Mesothelial cell of epicardium (in vitro differentiated cells): ENCODE measurements around the gene SLC22A13. TPM values are rescaled to one million over a fixed set of nuclear protein-coding genes. Genes with fewer than 3 reads are reported as not detected.
A peak's percentile ranks its signal among the peaks of the same experiment; 100 is the strongest.
"Not testable (repeated sequence)": the region's sequence is repeated elsewhere in the genome, so short reads cannot be mapped to it uniquely, and the experiment has no call there.

ENCODE experiments used
- DNase-seq, 2 experiments: peaks; one replicate each; pipeline ENCODE4 v3.0.0; 2021; ENCODE audit warnings: low spot score in 2 of 2; ENCODE audit not compliant: unreplicated experiment in 2 of 2
- H3K27ac Mint-ChIP-seq: 2 replicates; pipeline ENCODE4 v1.8.0; 2021; ENCODE audit warnings: mixed read lengths
- H3K27me3 Mint-ChIP-seq: 2 replicates; pipeline ENCODE4 v1.8.0; 2021; ENCODE audit warnings: low read depth, mixed read lengths
- H3K36me3 Mint-ChIP-seq: 2 replicates; pipeline ENCODE4 v1.8.0; 2021; ENCODE audit warnings: mixed read lengths
- H3K4me1 Mint-ChIP-seq: 2 replicates; pipeline ENCODE4 v1.8.0; 2021; ENCODE audit warnings: mixed read lengths
- H3K4me3 Mint-ChIP-seq: 2 replicates; pipeline ENCODE4 v1.8.0; 2021; ENCODE audit warnings: mild to moderate bottlenecking, moderate library complexity, mixed read lengths
- H3K9me3 Mint-ChIP-seq: 2 replicates; pipeline ENCODE4 v1.8.0; 2021; ENCODE audit warnings: mixed read lengths
- CTCF ChIP-seq: fragments of 200-600 bp; sonication (generic); IDR thresholded peaks from one replicate; pipeline ENCODE4 v1.5.0; 2021; ENCODE audit warnings: antibody characterized with exemption; ENCODE audit not compliant: unreplicated experiment
- total RNA-seq: library from RNA; stranded (reverse); gene quantifications from 3 replicates; pipeline ENCODE4 v1.2.1, GENCODE V29; 2021

Gene SLC22A13
- total RNA-seq, 1 donor from 2014 or later = 0.85 TPM

GRCh38 chr3:38281895-38282686, 16.5 kb downstream of the SLC22A13 start, which contains the start of gene SLC22A14:
Gene SLC22A14 (plus strand): TSS chr3:38282294. CDS start chr3:38306027, 23,733 bp downstream.
- Mint-ChIP-seq H3K4me1 (no peaks in the 10 kb centered on the region), H3K9me3 (peaks cover 5% of the 10 kb centered on the region), H3K36me3 (peaks cover 8% of the 10 kb centered on the region), H3K4me3 (no peak within 1 kb of the TSS), H3K27me3 (no peaks in the 10 kb centered on the region), H3K27ac (no peak within 1 kb of the TSS)
- TF ChIP-seq CTCF = no peak
- DNase-seq = no peak

GRCh38 chr3:38283810-38284755, 18.5 kb downstream of the SLC22A13 start:
- Mint-ChIP-seq H3K27me3 (no peaks in the 10 kb centered on the region), H3K36me3 (peaks cover 3% of the 10 kb centered on the region), H3K4me1 (no peaks in the 10 kb centered on the region), H3K27ac (peak overlapping the region; percentile 34), H3K4me3 (no peak overlapping the region), H3K9me3 (peaks cover 5% of the 10 kb centered on the region)
- DNase-seq = no peak
- no peak for TF ChIP-seq CTCF

GRCh38 chr3:38284756-38285150, 19.1 kb downstream of the SLC22A13 start:
- Mint-ChIP-seq H3K27me3 (no peaks in the 10 kb centered on the region), H3K4me3 (no peak overlapping the region), H3K27ac (no peak overlapping the region), H3K36me3 (peaks cover 2% of the 10 kb centered on the region), H3K9me3 (peaks cover 5% of the 10 kb centered on the region), H3K4me1 (no peaks in the 10 kb centered on the region)
- no peak for DNase-seq
- TF ChIP-seq CTCF = no peak

- H3K4me1 Mint-ChIP-seq, H3K4me3 Mint-ChIP-seq, H3K27me3 Mint-ChIP-seq, H3K36me3 Mint-ChIP-seq, H3K9me3 Mint-ChIP-seq, DNase-seq, H3K27ac Mint-ChIP-seq: not testable (repeated sequence)
Observed at GRCh38 chr3:38289286-38290217, 23.9 kb downstream of the SLC22A13 start.

- H3K36me3 Mint-ChIP-seq, H3K27ac Mint-ChIP-seq, H3K4me1 Mint-ChIP-seq, DNase-seq, H3K4me3 Mint-ChIP-seq, H3K9me3 Mint-ChIP-seq: not testable (repeated sequence)
- peaks cover 22% of the 10 kb centered on the region for H3K27me3 Mint-ChIP-seq
Observed at GRCh38 chr3:38297053-38297452, 31.4 kb downstream of the SLC22A13 start.

- Mint-ChIP-seq H3K27me3 (peaks cover 22% of the 10 kb centered on the region), H3K9me3 (peaks cover 3% of the 10 kb centered on the region), H3K36me3 (no peaks in the 10 kb centered on the region), H3K4me1 (no peaks in the 10 kb centered on the region), H3K27ac (no peak overlapping the region), H3K4me3 (no peak overlapping the region)
- TF ChIP-seq CTCF = no peak
- DNase-seq = no peak
Observed at GRCh38 chr3:38297537-38297936, 31.9 kb downstream of the SLC22A13 start.
